Mammary epithelial cell (primary cell): ENCODE data around the gene PFKFB3.

Experiments used
- EZH2 ChIP-seq: IDR thresholded peaks from 2 replicates; pipeline ENCODE4 v1.6.1; 2012; ENCODE audit warnings: low read length, inconsistent platforms, borderline replicate concordance
- TF ChIP-seq, protein P1 (sequence below), 2 donors: IDR thresholded peaks in 1 of 2; conservative IDR thresholded peaks in 1 of 2; 2 replicates each; pipeline ENCODE4 v1.5.1; 2011 to 2012; ENCODE audit warnings: inconsistent platforms in 2 of 2, low read length in 2 of 2, mild to moderate bottlenecking in 2 of 2, control low read depth in 1 of 2, low read depth in 1 of 2; ENCODE audit not compliant: insufficient read depth in 1 of 2; ENCODE audit errors: extremely low read depth in 1 of 2

DNA sequence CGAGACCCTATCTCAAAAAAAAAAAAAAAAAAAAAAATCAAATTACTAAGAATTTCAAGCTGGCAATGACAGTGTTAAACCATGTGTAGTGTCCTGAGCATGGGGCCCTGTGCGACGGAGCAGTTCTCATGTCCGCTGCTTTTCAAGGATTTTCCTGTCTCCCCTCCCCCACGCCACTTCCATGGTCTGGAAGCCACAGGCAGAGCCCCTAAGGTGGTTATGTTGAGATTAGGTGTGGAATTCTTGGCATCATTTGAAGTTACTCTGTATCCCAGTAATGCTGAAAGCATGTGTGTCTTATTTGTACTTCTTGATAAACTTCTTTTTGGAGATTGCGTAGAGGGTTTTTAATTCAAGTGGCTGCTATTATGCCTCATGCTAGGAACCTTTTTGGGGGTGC lies 65.2 kb downstream of the PFKFB3 start:
- TF ChIP-seq, protein P1, sequence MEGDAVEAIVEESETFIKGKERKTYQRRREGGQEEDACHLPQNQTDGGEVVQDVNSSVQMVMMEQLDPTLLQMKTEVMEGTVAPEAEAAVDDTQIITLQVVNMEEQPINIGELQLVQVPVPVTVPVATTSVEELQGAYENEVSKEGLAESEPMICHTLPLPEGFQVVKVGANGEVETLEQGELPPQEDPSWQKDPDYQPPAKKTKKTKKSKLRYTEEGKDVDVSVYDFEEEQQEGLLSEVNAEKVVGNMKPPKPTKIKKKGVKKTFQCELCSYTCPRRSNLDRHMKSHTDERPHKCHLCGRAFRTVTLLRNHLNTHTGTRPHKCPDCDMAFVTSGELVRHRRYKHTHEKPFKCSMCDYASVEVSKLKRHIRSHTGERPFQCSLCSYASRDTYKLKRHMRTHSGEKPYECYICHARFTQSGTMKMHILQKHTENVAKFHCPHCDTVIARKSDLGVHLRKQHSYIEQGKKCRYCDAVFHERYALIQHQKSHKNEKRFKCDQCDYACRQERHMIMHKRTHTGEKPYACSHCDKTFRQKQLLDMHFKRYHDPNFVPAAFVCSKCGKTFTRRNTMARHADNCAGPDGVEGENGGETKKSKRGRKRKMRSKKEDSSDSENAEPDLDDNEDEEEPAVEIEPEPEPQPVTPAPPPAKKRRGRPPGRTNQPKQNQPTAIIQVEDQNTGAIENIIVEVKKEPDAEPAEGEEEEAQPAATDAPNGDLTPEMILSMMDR (conservative IDR thresholded peaks at IDR 0.05 in 1 of 2, IDR thresholded peaks at IDR 0.05 in 1 of 2; ENCODE audit: extremely low read depth in 1 of 2, insufficient read depth in 1 of 2, low read depth in 1 of 2, low read length in 2 of 2): no peak
- no peak for TF ChIP-seq EZH2
